Liver (tissue), 9 donors: ENCODE measurements around the gene LIPC. TPM values are rescaled to one million over a fixed set of nuclear protein-coding genes. Genes with fewer than 3 reads are reported as not detected.

Source experiments
- DNase-seq: peaks from one replicate; pipeline ENCODE4 v3.0.0-alpha.2; 2017; ENCODE audit warnings: low spot score
- H3K27ac ChIP-seq, 2 donors: one replicate each; pipeline ENCODE4 v1.7.0; 2013; ENCODE audit warnings: inconsistent platforms in 2 of 2, low read length in 2 of 2, control low read depth in 1 of 2, low read depth in 1 of 2, mild to moderate bottlenecking in 1 of 2
- H3K27me3 ChIP-seq, 4 donors: one replicate each; pipeline versions ENCODE4 v1.6.1 to v1.7.0; 2013; ENCODE audit warnings: low read length in 3 of 4, inconsistent platforms in 1 of 4, mild to moderate bottlenecking in 1 of 4, moderate library complexity in 1 of 4; ENCODE audit not compliant: control insufficient read depth in 4 of 4, insufficient read depth in 4 of 4
- H3K36me3 ChIP-seq, 4 donors: one replicate each; pipeline versions ENCODE4 v1.6.1 to v1.7.0; 2013; ENCODE audit warnings: low read length in 3 of 4, mild to moderate bottlenecking in 3 of 4, low read depth in 1 of 4, moderate library complexity in 1 of 4; ENCODE audit not compliant: control insufficient read depth in 4 of 4, insufficient read depth in 3 of 4
- H3K4me1 ChIP-seq, 4 donors: one replicate each; pipeline versions ENCODE4 v1.6.1 to v1.7.0; 2013; ENCODE audit warnings: low read length in 3 of 4, mild to moderate bottlenecking in 3 of 4, moderate library complexity in 1 of 4; ENCODE audit not compliant: control insufficient read depth in 4 of 4, insufficient read depth in 4 of 4
- H3K4me3 ChIP-seq, 3 donors: one replicate each; pipeline versions ENCODE4 v1.6.1 to v1.7.0; 2013; ENCODE audit warnings: low read length in 3 of 3, control low read depth in 1 of 3, low read depth in 1 of 3, mild to moderate bottlenecking in 1 of 3
- H3K9ac ChIP-seq, 2 donors: one replicate each; pipeline ENCODE4 v1.7.0; 2013; ENCODE audit warnings: low read length in 2 of 2, mild to moderate bottlenecking in 2 of 2, moderate library complexity in 2 of 2, control low read depth in 1 of 2, low read depth in 1 of 2
- H3K9me3 ChIP-seq, 4 donors: one replicate each; pipeline versions ENCODE4 v1.6.1 to v1.7.0; 2013; ENCODE audit warnings: low read length in 3 of 4; ENCODE audit not compliant: control insufficient read depth in 4 of 4
- ATF3 ChIP-seq: IDR thresholded peaks from 2 replicates; pipeline ENCODE4 v1.6.1; 2016; ENCODE audit warnings: antibody characterized with exemption
- CTCF ChIP-seq: fragments of 150-350 bp; IDR thresholded peaks from 2 replicates; pipeline ENCODE4 v1.5.1; 2017; ENCODE audit warnings: improper control_type of control experiment, low read depth, low read length; ENCODE audit not compliant: missing input control
- EGR1 ChIP-seq, 2 donors: IDR thresholded peaks; 2 replicates each; pipeline ENCODE4 v1.6.1; 2016 to 2018; ENCODE audit warnings: antibody characterized with exemption in 2 of 2, low read depth in 2 of 2
- FOXA1 ChIP-seq: IDR thresholded peaks from 2 replicates; pipeline ENCODE4 v1.6.1; 2016; ENCODE audit warnings: antibody characterized with exemption
- FOXA2 ChIP-seq: IDR thresholded peaks from 2 replicates; pipeline ENCODE4 v1.6.1; 2016; ENCODE audit warnings: antibody characterized with exemption
- GABPA ChIP-seq, 2 donors: IDR thresholded peaks in 1 of 2; conservative IDR thresholded peaks in 1 of 2; 2 replicates each; pipeline ENCODE4 v1.6.1; 2016; ENCODE audit warnings: antibody characterized with exemption in 2 of 2, mild to moderate bottlenecking in 1 of 2, moderate library complexity in 1 of 2
- HNF4A ChIP-seq, 2 donors: conservative IDR thresholded peaks; 2 replicates each; pipeline ENCODE4 v1.6.1; 2016; ENCODE audit warnings: antibody characterized with exemption in 2 of 2, mild to moderate bottlenecking in 2 of 2
- HNF4G ChIP-seq: IDR thresholded peaks from 2 replicates; pipeline ENCODE4 v1.6.1; 2016; ENCODE audit warnings: antibody characterized with exemption
- JUND ChIP-seq, 2 donors: IDR thresholded peaks; 2 replicates each; pipeline ENCODE4 v1.6.1; 2016; ENCODE audit warnings: antibody characterized with exemption in 2 of 2
- MAX ChIP-seq: IDR thresholded peaks from 2 replicates; pipeline ENCODE4 v1.6.1; 2016; ENCODE audit warnings: antibody characterized with exemption
- NR2F2 ChIP-seq: IDR thresholded peaks from 2 replicates; pipeline ENCODE4 v1.6.1; 2016; ENCODE audit warnings: antibody characterized with exemption
- RAD21 ChIP-seq, 2 donors: IDR thresholded peaks; 2 replicates each; pipeline ENCODE4 v1.6.1; 2016; ENCODE audit warnings: antibody characterized with exemption in 2 of 2, mild to moderate bottlenecking in 2 of 2
- REST ChIP-seq: IDR thresholded peaks from 2 replicates; pipeline ENCODE4 v1.6.1; 2016; ENCODE audit warnings: antibody characterized with exemption, mild to moderate bottlenecking
- RXRA ChIP-seq, 2 donors: IDR thresholded peaks; 2 replicates each; pipeline ENCODE4 v1.6.1; 2017 to 2018; ENCODE audit warnings: antibody characterized with exemption in 2 of 2, mild to moderate bottlenecking in 1 of 2
- SP1 ChIP-seq: IDR thresholded peaks from 2 replicates; pipeline ENCODE4 v1.6.1; 2018; ENCODE audit warnings: antibody characterized with exemption, mild to moderate bottlenecking
- TAF1 ChIP-seq: conservative IDR thresholded peaks from 2 replicates; pipeline ENCODE4 v1.6.1; 2016; ENCODE audit warnings: antibody characterized with exemption, mild to moderate bottlenecking
- YY1 ChIP-seq: IDR thresholded peaks from 2 replicates; pipeline ENCODE4 v1.6.1; 2016; ENCODE audit warnings: antibody characterized with exemption, mild to moderate bottlenecking
- ZBTB33 ChIP-seq: IDR thresholded peaks from 2 replicates; pipeline ENCODE4 v1.6.1; 2016; ENCODE audit warnings: antibody characterized with exemption
- whole genome bisulfite sequencing: extraction: QIAGEN DNeasy Blood & Tissue Kit; methylation state at CpG from one replicate; pipeline ENCODE4 v1.1.7; 2013; 5-methylcytosine and 5-hydroxymethylcytosine counted together
- polyA plus RNA-seq, 2 donors: library from polyadenylated mRNA; stranded (reverse) in 1 of 2; unstranded in 1 of 2; fragments of 200-250 nt in 1 of 2; fragments of >200 nt in 1 of 2; fragmentation: Nextera tagmentation in 1 of 2; extraction: Ambion mirVana in 1 of 2; gene quantifications; one replicate each; pipeline versions ENCODE4 v1.2.1 to v1.2.3, GENCODE V29; 2013 to 2015
- total RNA-seq, 2 donors: library from RNA; depleted of rRNA; stranded (reverse); fragments of >200 nt; gene quantifications; one replicate each; pipeline ENCODE4 v1.2.3, GENCODE V29; 2014
- donor health status: healthy.
- donor health status: healthy.
- donor health status: healthy.
- donor health status: healthy.
- donor health status: healthy.

LIPC gene
- total and polyA plus RNA-seq, 4 donors: 60.1 to 268 (median 131) TPM

GRCh38 chr15:58605931-58606530 lies 174.2 kb downstream of the LIPC start:
- H3K27me3 ChIP-seq: no peaks in the 10 kb centered on the region
- H3K4me3 ChIP-seq: no peak overlapping the region
- no peaks in the 10 kb centered on the region for H3K9me3 ChIP-seq
- 97% methylated on average over 3 of the region's 3 CpGs for WGBS
- peaks cover 0 to 10% (median 0%) of the 10 kb centered on the region in 4 donors for H3K36me3 ChIP-seq
- H3K27ac ChIP-seq: no peak overlapping the region
- peaks cover 0 to 3% (median 0%) of the 10 kb centered on the region in 4 donors for H3K4me1 ChIP-seq
- no peak for DNase-seq
- no peak overlapping the region for H3K9ac ChIP-seq
- TF ChIP-seq FOXA1: no peak
- TF ChIP-seq YY1: no peak
- TF ChIP-seq JUND (IDR thresholded peaks at IDR 0.05): no peak
- no peak for TF ChIP-seq MAX
- TF ChIP-seq HNF4G: no peak
- no peak for TF ChIP-seq ATF3
- no peak for TF ChIP-seq REST
- TF ChIP-seq RXRA (IDR thresholded peaks at IDR 0.05): no peak
- TF ChIP-seq RAD21 (IDR thresholded peaks at IDR 0.05): no peak
- TF ChIP-seq FOXA2: no peak
- TF ChIP-seq EGR1 (IDR thresholded peaks at IDR 0.05; ENCODE audit: low read depth in 2 of 2): no peak
- TF ChIP-seq ZBTB33: no peak
- no peak for TF ChIP-seq NR2F2
- TF ChIP-seq SP1: no peak
- no peak for TF ChIP-seq CTCF
- no peak for TF ChIP-seq GABPA (IDR thresholded peaks at IDR 0.05 in 1 of 2, conservative IDR thresholded peaks at IDR 0.05 in 1 of 2)
- TF ChIP-seq HNF4A (conservative IDR thresholded peaks at IDR 0.05): no peak
- TF ChIP-seq TAF1: no peak
